GM19099 (cell line): ENCODE measurements around the gene ASF1B.

ENCODE experiments used
- POLR2A ChIP-seq: IDR thresholded peaks from 3 replicates; pipeline ENCODE4 v1.6.1; 2011; ENCODE audit warnings: low read depth; ENCODE audit not compliant: insufficient read length; ENCODE audit errors: extremely low read depth

ASF1B gene

GRCh38 chr19:14148751-14149410 is 12.5 kb upstream of the ASF1B start:
- no peak for TF ChIP-seq POLR2A

- TF ChIP-seq POLR2A: no peak
Observed at GRCh38 chr19:14147797-14148605, 11.6 kb upstream of the ASF1B start.

GRCh38 chr19:14146789-14147216 is 10.4 kb upstream of the ASF1B start:
- no peak for TF ChIP-seq POLR2A

- no peak for TF ChIP-seq POLR2A
Observed at GRCh38 chr19:14145381-14145780, 9.0 kb upstream of the ASF1B start.

- no peak for TF ChIP-seq POLR2A
Observed at GRCh38 chr19:14142262-14143190, 6.1 kb upstream of the ASF1B start.

- no peak for TF ChIP-seq POLR2A
Observed at GRCh38 chr19:14141041-14141440, 4.7 kb upstream of the ASF1B start.

GRCh38 chr19:14139944-14140343 is 3.6 kb upstream of the ASF1B start:
- TF ChIP-seq POLR2A: no peak

GRCh38 chr19:14138576-14139265 is 2.3 kb upstream of the ASF1B start:
- TF ChIP-seq POLR2A: no peak

- TF ChIP-seq POLR2A: no peak
Observed at GRCh38 chr19:14135985-14136508, 342 bp downstream of the ASF1B start.

- no peak for TF ChIP-seq POLR2A
Observed at GRCh38 chr19:14135355-14135754, 1.0 kb downstream of the ASF1B start.

GRCh38 chr19:14127929-14128509 is 8.4 kb downstream of the ASF1B start:
- TF ChIP-seq POLR2A: no peak

- no peak for TF ChIP-seq POLR2A
Observed at GRCh38 chr19:14127176-14127575, 9.2 kb downstream of the ASF1B start.

GRCh38 chr19:14122924-14123323 is 13.5 kb downstream of the ASF1B start:
- no peak for TF ChIP-seq POLR2A

- no peak for TF ChIP-seq POLR2A
Observed at GRCh38 chr19:14120497-14120780, 15.9 kb downstream of the ASF1B start.

- no peak for TF ChIP-seq POLR2A
Observed at GRCh38 chr19:14119644-14120496, 16.5 kb downstream of the ASF1B start.
